ENCODE measurements around the gene PPP1R12B. TPM values are rescaled to one million over a fixed set of nuclear protein-coding genes. Genes with fewer than 3 reads are reported as not detected.
A peak's percentile ranks its signal among the peaks of the same experiment; 100 is the strongest.
"Not testable (repeated sequence)": the region's sequence is repeated elsewhere in the genome, so short reads cannot be mapped to it uniquely, and the experiment has no call there.

Gene PPP1R12B
- total RNA-seq, 1 donor from 2014 or later, result 21.8 TPM

DNA sequence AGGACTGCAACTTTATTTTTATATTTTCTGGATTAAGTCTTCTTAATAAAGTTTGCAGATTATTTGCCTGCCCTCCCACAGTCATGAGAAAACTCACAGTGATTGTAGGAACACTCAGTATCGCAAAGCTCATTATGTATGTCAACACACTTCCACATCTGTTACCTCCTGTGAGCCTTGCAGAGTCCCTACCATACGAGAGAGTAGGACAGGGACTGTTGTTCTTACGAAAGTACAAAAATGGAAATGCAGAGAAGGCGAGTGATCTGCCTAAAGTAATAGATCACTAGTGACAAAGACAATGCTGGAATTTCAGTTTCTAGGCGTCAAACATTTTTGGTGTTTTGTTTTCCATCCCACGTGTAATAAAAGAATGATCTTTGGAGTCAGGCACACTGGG, 230.1 kb downstream of the PPP1R12B start:
- Histone ChIP-seq H3K36me3 (no peaks in the 10 kb centered on the region), H2AFZ (replicated peaks) (no peak overlapping the region), H3F3A (ENCODE audit: low read depth) (peaks cover 7% of the 10 kb centered on the region), H3K9ac (no peak overlapping the region), H3K9me3 (ENCODE audit: low read depth) (no peaks in the 10 kb centered on the region), H3K4me3 (no peak overlapping the region), H3K4me1 (peaks cover 47% of the 10 kb centered on the region), H3K79me2 (ENCODE audit: low read depth) (no peaks in the 10 kb centered on the region), H3K27ac (peak overlapping the region; percentile 23), H4K20me1 (ENCODE audit: low read depth) (no peaks in the 10 kb centered on the region), H3K27me3 (no peaks in the 10 kb centered on the region), H3K4me2 (peak overlapping the region; percentile 66)
- no peaks in the 10 kb centered on the region for H3K9me3 Mint-ChIP-seq
- H3K36me3 Mint-ChIP-seq, result peaks cover 4% of the 10 kb centered on the region
- peak overlapping the region; percentile 25 for H3K4me3 Mint-ChIP-seq
- peaks cover 47% of the 10 kb centered on the region for H3K4me1 Mint-ChIP-seq
- peak overlapping the region; percentile 92 for H3K27ac Mint-ChIP-seq
- H3K27me3 Mint-ChIP-seq (ENCODE audit: insufficient read depth, low read depth), result peaks cover 2% of the 10 kb centered on the region
- TF ChIP-seq, protein P1, sequence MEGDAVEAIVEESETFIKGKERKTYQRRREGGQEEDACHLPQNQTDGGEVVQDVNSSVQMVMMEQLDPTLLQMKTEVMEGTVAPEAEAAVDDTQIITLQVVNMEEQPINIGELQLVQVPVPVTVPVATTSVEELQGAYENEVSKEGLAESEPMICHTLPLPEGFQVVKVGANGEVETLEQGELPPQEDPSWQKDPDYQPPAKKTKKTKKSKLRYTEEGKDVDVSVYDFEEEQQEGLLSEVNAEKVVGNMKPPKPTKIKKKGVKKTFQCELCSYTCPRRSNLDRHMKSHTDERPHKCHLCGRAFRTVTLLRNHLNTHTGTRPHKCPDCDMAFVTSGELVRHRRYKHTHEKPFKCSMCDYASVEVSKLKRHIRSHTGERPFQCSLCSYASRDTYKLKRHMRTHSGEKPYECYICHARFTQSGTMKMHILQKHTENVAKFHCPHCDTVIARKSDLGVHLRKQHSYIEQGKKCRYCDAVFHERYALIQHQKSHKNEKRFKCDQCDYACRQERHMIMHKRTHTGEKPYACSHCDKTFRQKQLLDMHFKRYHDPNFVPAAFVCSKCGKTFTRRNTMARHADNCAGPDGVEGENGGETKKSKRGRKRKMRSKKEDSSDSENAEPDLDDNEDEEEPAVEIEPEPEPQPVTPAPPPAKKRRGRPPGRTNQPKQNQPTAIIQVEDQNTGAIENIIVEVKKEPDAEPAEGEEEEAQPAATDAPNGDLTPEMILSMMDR (IDR thresholded peaks at IDR 0.05), result no peak
- TF ChIP-seq EZH2 (IDR thresholded peaks at IDR 0.05) (no peak), EZH2phosphoT487 (IDR thresholded peaks at IDR 0.05) (no peak)
- no peak for DNase-seq (ENCODE audit: low spot score)

DNA sequence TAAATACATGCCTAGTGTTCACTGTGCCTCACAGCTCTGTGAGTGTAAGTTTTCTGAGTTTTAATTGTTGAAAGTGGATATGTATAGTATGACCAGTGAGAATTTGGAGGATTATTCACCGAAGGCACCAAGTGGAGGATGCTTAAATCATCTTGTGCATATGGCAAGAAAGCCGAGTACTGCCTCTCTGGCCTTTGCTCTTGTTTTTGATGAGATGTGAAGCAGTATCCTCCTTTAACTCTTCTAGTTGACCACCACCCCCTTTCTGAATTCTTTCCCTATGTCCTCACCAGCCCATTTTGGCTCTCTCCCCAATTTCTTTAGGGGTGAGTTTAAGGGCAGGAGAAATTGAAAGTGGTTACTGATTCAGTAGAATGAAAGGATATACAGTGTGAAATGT, 231.3 kb downstream of the PPP1R12B start:
- H3K27me3 ChIP-seq, result no peaks in the 10 kb centered on the region
- no peak overlapping the region for H3K4me2 ChIP-seq
- DNase-seq (ENCODE audit: low spot score), result no peak
- peaks cover 2% of the 10 kb centered on the region for H3K27me3 Mint-ChIP-seq (ENCODE audit: insufficient read depth, low read depth)
- H4K20me1 ChIP-seq (ENCODE audit: low read depth), result no peaks in the 10 kb centered on the region
- no peak overlapping the region for H3K27ac ChIP-seq
- no peak overlapping the region for H3K9ac ChIP-seq
- peaks cover 47% of the 10 kb centered on the region for H3K4me1 ChIP-seq
- H3K4me3 Mint-ChIP-seq, result no peak overlapping the region
- H3K27ac Mint-ChIP-seq, result no peak overlapping the region
- H3F3A ChIP-seq (ENCODE audit: low read depth), result peaks cover 7% of the 10 kb centered on the region
- TF ChIP-seq, protein P1 (IDR thresholded peaks at IDR 0.05), result no peak
- TF ChIP-seq EZH2phosphoT487 (IDR thresholded peaks at IDR 0.05), result no peak
- no peak for TF ChIP-seq EZH2 (IDR thresholded peaks at IDR 0.05)
- H3K9me3 ChIP-seq (ENCODE audit: low read depth), result no peaks in the 10 kb centered on the region
- no peak overlapping the region for H2AFZ ChIP-seq (replicated peaks)
- no peaks in the 10 kb centered on the region for H3K9me3 Mint-ChIP-seq
- H3K79me2 ChIP-seq (ENCODE audit: low read depth), result no peaks in the 10 kb centered on the region
- H3K4me1 Mint-ChIP-seq, result peaks cover 47% of the 10 kb centered on the region
- H3K4me3 ChIP-seq, result no peak overlapping the region
- peaks cover 4% of the 10 kb centered on the region for H3K36me3 Mint-ChIP-seq
- H3K36me3 ChIP-seq, result no peaks in the 10 kb centered on the region

DNA sequence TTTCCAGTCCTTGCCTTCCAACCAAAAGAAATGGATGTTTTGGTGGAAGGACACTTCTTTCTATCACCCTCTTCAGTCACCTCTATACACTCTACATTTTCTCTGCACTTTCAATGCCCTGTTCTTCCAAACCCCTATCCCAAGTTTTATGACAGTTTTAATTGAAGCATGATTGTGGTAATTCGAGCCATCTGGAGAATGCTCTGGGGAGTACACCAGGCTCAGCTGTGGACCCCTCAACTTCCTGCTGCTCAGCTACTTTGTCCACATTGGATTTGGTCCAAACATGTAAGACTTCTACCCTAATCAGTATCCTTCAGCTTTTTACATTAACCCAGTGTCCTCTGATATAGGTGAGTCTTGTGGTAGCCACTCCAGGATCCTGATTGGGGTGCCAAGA, 232.1 kb downstream of the PPP1R12B start:
- H3K9ac ChIP-seq, result no peak overlapping the region
- no peaks in the 10 kb centered on the region for H3K9me3 Mint-ChIP-seq
- H3K4me3 ChIP-seq, result no peak overlapping the region
- peak overlapping the region; percentile 1 for H3K27ac Mint-ChIP-seq
- H3K9me3 ChIP-seq (ENCODE audit: low read depth), result no peaks in the 10 kb centered on the region
- no peaks in the 10 kb centered on the region for H3K36me3 ChIP-seq
- H3K27ac ChIP-seq, result no peak overlapping the region
- no peaks in the 10 kb centered on the region for H3K27me3 ChIP-seq
- H3K4me1 ChIP-seq, result peaks cover 46% of the 10 kb centered on the region
- peaks cover 4% of the 10 kb centered on the region for H3K36me3 Mint-ChIP-seq
- no peaks in the 10 kb centered on the region for H4K20me1 ChIP-seq (ENCODE audit: low read depth)
- H3K4me1 Mint-ChIP-seq, result peaks cover 47% of the 10 kb centered on the region
- H3K4me2 ChIP-seq, result no peak overlapping the region
- TF ChIP-seq EZH2 (IDR thresholded peaks at IDR 0.05), result no peak
- TF ChIP-seq, protein P1 (IDR thresholded peaks at IDR 0.05), result no peak
- no peak for TF ChIP-seq EZH2phosphoT487 (IDR thresholded peaks at IDR 0.05)
- no peak for DNase-seq (ENCODE audit: low spot score)
- peaks cover 2% of the 10 kb centered on the region for H3K27me3 Mint-ChIP-seq (ENCODE audit: insufficient read depth, low read depth)
- H3K4me3 Mint-ChIP-seq, result no peak overlapping the region
- no peak overlapping the region for H2AFZ ChIP-seq (replicated peaks)
- no peaks in the 10 kb centered on the region for H3K79me2 ChIP-seq (ENCODE audit: low read depth)
- peaks cover 7% of the 10 kb centered on the region for H3F3A ChIP-seq (ENCODE audit: low read depth)

DNA sequence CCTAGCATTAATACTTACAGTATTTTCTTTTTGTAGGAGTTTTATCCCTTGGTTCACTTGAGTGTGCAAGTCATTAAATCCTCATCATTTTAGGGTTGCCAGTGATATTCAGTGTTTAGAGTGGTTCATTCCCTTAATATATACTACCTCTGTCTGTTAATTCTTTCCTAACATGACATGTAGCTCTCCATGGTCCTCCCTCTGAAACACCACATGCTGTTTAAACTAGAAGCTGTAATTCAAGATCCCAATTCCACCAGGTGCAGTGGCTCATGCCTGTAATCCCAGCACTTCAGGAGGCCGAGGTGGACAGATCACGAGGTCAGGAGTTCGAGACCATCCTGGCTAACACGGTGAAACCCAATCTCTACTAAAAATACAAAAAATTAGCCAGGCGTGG, 233.9 kb downstream of the PPP1R12B start:
- not testable (repeated sequence) for H3K79me2 ChIP-seq (ENCODE audit: low read depth); H3K9ac ChIP-seq; H3K4me3 Mint-ChIP-seq; H3K4me3 ChIP-seq; DNase-seq (ENCODE audit: low spot score); H3K4me2 ChIP-seq; H3K27me3 Mint-ChIP-seq (ENCODE audit: insufficient read depth, low read depth); H3K36me3 Mint-ChIP-seq; H4K20me1 ChIP-seq (ENCODE audit: low read depth); H2AFZ ChIP-seq (replicated peaks); H3K27ac ChIP-seq; H3K27ac Mint-ChIP-seq; H3K36me3 ChIP-seq; H3K9me3 Mint-ChIP-seq; H3K9me3 ChIP-seq (ENCODE audit: low read depth); H3K27me3 ChIP-seq
- peaks cover 12% of the 10 kb centered on the region for H3F3A ChIP-seq (ENCODE audit: low read depth)
- peaks cover 38% of the 10 kb centered on the region for H3K4me1 ChIP-seq
- peaks cover 47% of the 10 kb centered on the region for H3K4me1 Mint-ChIP-seq

All from neural progenitor cell (in vitro differentiated cells).